Stimulated activated CD4-positive, alpha-beta T cell treated with anti-CD3 and anti-CD28 coated beads, TNF-alpha, amount 100 ng/mL, for 24 hours (primary cell): ENCODE results near the gene POU2F1.

ENCODE experiments used
- DNase-seq, 3 experiments: peaks; one replicate each; pipeline ENCODE4 v3.0.0-alpha.2; 2020; ENCODE audit warnings: low read depth in 3 of 3

Gene POU2F1

GRCh38 chr1:167423684-167424619 lies 203.3 kb downstream of the POU2F1 start:
- DNase-seq: no peak

- DNase-seq: no peak
Observed at GRCh38 chr1:167425482-167425881, 204.8 kb downstream of the POU2F1 start.

GRCh38 chr1:167426716-167427115 lies 206.0 kb downstream of the POU2F1 start:
- DNase-seq: no peak

- no peak for DNase-seq
Observed at GRCh38 chr1:167427848-167428247, 207.2 kb downstream of the POU2F1 start.

- DNase-seq: no peak
Observed at GRCh38 chr1:167428395-167428794, 207.7 kb downstream of the POU2F1 start.

GRCh38 chr1:167429612-167430011 lies 208.9 kb downstream of the POU2F1 start:
- no peak for DNase-seq

GRCh38 chr1:167430134-167430848 lies 209.6 kb downstream of the POU2F1 start:
- DNase-seq: no peak

GRCh38 chr1:167430849-167431242 lies 210.2 kb downstream of the POU2F1 start:
- no peak for DNase-seq

- DNase-seq: no peak
Observed at GRCh38 chr1:167431261-167431908, 210.7 kb downstream of the POU2F1 start.

- DNase-seq: no peak
Observed at GRCh38 chr1:167431909-167432650, 211.4 kb downstream of the POU2F1 start.

- no peak for DNase-seq
Observed at GRCh38 chr1:167432780-167433179, 212.1 kb downstream of the POU2F1 start.

- DNase-seq: no peak
Observed at GRCh38 chr1:167433884-167434283, 213.2 kb downstream of the POU2F1 start.

- DNase-seq: no peak
Observed at GRCh38 chr1:167434306-167434705, 213.6 kb downstream of the POU2F1 start.

GRCh38 chr1:167435484-167435883 lies 214.8 kb downstream of the POU2F1 start:
- no peak for DNase-seq

- DNase-seq: no peak
Observed at GRCh38 chr1:167438171-167439138, 217.8 kb downstream of the POU2F1 start.

- no peak for DNase-seq
Observed at GRCh38 chr1:167439301-167439988, 218.8 kb downstream of the POU2F1 start.

GRCh38 chr1:167440345-167440744 lies 219.7 kb downstream of the POU2F1 start:
- DNase-seq: no peak

GRCh38 chr1:167440776-167441175 lies 220.1 kb downstream of the POU2F1 start:
- DNase-seq: no peak

- DNase-seq: no peak
Observed at GRCh38 chr1:167441222-167441621, 220.5 kb downstream of the POU2F1 start.
